GM19468 (cell line): Measurements from ENCODE around the gene TUBB3.
"Not testable (repeated sequence)": the region's sequence is repeated elsewhere in the genome, so short reads cannot be mapped to it uniquely, and the experiment has no call there.

Source experiments
- ATAC-seq: cut with Tn5 transposase; IDR thresholded peaks from one replicate; pipeline ENCODE4 v1.9.1; 2021; ENCODE audit warnings: mild to moderate bottlenecking, moderate library complexity, moderate number of reproducible peaks; ENCODE audit not compliant: unreplicated experiment; ENCODE audit errors: extremely low read depth

The TUBB3 gene

GRCh38 chr16:89935620-89936019, 12.5 kb downstream of the TUBB3 start:
- ATAC-seq, result not testable (repeated sequence)

GRCh38 chr16:89936034-89936433, 12.9 kb downstream of the TUBB3 start:
- no peak for ATAC-seq

- ATAC-seq, result no peak
Observed at GRCh38 chr16:89936508-89936907, 13.4 kb downstream of the TUBB3 start.

- no peak for ATAC-seq
Observed at GRCh38 chr16:89936981-89937380, 13.8 kb downstream of the TUBB3 start.

DNA sequence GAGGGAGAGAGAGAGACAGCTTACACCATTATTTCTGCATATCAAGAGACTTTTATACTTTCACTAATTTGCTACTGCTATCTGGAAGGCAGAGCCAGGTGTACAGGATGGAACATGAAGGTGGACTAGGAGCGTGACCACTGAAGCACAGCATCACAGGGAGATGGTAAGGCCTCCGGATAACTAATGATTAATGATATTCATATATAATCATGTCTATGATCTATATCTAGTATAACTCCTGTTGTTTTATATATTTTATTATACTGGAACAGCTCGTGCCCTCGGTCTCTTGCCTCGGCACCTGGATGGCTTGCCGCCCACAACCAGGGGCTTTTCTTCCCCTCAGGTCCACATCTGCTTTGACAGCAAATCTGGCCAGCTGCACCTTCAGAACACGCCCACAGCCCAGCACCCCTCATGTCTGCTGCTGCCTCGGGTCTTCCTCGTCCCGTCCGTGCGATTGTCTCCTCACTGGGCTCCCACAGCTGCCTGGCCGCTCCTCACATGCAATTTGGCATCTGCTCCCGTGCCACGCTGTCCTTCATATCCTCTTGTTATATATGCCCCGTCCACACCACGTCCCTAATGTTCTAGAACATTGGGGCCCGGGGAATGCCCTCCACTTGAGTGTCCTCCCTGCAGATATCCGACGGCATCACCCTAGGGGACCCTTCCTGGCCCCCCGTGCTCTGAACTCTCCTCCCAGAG, 15.2 kb downstream of the TUBB3 start:
- no peak for ATAC-seq

GRCh38 chr16:89944773-89945172, 21.6 kb downstream of the TUBB3 start:
- no peak for ATAC-seq

DNA sequence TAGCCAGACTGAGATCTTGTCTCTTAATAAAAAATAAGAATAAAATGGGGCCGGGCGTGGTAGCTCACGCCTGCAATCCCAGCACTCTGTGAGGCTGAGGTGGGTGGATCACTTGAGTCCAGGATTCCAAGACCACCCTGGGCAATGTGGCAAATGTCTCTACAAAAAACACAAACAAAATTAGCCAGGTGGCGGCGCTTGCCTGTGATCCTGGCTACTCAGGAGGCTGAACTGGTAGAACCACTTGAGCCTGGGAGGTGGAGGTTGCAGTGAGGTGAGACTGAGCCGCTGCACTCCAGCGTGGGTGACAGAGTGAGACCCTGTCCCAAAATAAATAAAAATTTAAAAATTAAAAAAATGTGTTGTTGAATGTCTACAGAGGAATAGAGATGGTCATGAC, 22.5 kb downstream of the TUBB3 start:
- ATAC-seq, result no peak

- ATAC-seq, result no peak
Observed at GRCh38 chr16:89946515-89946914, 23.4 kb downstream of the TUBB3 start.

DNA sequence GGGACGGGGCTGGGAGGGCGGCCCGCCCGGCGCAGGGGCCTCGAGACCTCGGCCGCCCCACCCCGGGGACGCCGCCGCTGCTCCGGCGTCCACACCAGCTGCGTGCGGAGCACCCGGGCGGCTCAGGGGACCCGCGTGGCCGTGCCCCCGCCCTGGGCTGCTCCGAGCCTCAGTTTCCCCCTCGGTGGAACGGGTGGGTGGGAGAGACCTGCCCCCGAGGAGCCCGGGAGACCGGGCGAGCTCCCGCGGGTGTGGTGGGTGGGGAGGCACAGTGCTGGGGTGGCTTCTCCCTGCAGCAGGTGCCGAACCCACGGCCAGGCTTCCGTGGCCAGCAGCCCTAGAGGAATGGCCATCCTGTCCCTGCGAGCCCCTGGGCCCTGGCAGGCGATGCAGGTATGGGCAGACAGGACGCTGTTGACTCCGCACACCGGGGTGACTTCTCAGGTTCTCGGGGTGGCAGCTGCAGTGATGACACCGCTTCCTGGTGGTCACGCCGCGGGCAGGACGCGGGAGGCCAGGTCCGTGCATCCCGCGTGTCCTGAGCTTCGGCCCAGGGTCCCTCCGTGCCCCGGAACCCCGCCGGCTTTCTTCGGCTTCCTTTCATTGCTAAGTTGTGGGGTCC, 26.1 kb downstream of the TUBB3 start:
- ATAC-seq, result no peak

DNA sequence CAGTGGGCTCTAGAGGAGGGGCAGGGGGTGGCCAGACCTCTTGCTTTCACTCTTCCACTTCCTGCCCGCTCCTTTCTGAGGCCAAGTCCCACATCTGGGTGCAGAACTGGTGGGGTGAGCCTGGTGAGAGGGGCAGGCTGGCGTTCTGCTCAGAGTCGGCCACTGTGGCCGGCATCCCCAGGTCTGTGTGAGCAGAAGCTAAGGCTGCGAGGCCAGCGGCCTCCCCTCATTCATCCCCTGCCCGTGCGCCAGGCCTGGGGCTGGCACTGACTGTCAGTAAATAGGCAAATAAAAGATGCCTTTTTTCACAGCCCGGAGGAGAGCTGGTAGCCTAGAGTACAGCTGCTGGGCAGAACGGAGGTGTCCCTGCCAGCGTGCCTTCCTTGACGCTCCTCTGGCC, 26.6 kb downstream of the TUBB3 start:
- ATAC-seq, result no peak

- no peak for ATAC-seq
Observed at GRCh38 chr16:89951509-89951908, 28.4 kb downstream of the TUBB3 start.

DNA sequence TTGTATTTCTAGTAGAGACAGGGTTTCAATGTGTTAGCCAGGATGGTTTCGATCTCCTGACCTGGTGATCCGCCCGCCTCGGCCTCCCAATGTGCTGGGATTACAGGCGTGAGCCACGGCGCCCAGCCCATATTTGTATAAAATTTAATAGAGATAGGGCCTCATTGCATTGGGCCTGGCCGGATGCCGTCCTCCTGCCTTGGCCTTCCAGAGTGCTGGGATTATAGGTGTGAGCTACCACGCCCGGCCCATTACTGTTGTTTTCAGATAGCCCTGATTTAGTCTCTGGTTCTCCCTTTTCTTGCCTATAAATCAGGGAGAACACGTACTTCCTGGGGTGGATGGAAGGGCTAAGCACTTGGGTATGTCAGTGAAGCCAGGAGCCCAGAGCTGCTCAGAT, 28.9 kb downstream of the TUBB3 start:
- ATAC-seq, result no peak

GRCh38 chr16:89952551-89952950, 29.4 kb downstream of the TUBB3 start:
- no peak for ATAC-seq

GRCh38 chr16:89953671-89954406, 30.7 kb downstream of the TUBB3 start:
- ATAC-seq, result peak; percentile 39

GRCh38 chr16:89954462-89954861, 31.3 kb downstream of the TUBB3 start:
- no peak for ATAC-seq

- no peak for ATAC-seq
Observed at GRCh38 chr16:89955001-89955685, 32.0 kb downstream of the TUBB3 start.

DNA sequence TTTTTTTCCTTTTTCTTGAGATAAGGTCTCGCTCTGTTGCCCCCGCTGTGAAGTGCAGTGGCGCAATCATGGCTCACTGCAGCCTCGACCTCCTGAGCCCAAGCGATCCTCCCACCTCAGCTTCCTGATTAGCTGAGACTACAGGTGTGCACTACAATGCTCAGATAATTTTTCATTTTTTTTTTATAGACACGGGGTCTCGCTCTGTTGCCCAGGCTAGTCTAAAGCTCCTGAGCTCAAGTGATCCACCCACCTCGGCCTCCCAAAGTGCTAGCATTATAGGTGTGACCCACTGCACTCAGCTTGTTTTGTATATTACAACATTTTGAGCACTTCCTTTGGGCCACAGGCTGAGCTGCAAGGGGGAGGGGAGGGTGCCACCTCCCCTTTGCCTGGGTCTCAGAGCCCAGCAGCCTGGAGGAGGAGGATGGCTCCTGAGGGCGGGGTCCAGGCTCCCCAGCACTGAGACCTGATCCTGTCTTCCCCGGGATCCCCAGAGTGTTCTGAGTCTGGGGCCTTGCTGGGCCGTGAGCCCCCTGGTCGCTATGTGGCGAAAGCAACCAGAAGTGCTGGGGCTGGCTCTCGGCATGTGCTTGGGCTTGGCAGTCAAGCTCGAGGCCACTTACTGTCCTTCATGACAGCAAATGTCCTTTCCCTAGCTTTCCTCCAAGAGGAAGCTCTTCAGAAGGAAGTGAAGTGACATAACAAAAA, 33.5 kb downstream of the TUBB3 start:
- no peak for ATAC-seq

- ATAC-seq, result no peak
Observed at GRCh38 chr16:89957216-89957785, 34.2 kb downstream of the TUBB3 start.

DNA sequence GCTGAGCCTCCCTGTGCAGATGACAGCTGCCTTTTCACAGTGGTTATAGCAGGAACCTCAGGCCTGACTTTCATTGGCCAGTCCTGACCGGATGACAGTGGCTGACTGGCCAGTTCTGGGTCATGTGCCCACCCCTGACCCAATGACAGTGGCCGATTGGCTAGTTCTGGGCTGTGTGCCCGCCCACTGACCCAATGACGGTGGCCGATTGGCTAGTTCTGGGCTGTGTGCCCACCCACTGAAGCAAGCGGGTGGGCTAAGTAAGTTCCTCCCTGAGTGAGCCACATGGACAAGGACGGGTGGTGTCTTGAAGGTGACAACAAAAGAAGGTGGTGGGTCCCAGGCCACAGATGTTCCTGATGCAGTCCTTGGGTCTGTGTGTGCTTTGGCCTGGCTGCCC, 34.9 kb downstream of the TUBB3 start:
- ATAC-seq, result no peak

- no peak for ATAC-seq
Observed at GRCh38 chr16:89958596-89958995, 35.5 kb downstream of the TUBB3 start.
